ENCODE measurements around the gene PEX14. TPM values are rescaled to one million over a fixed set of nuclear protein-coding genes. Genes with fewer than 3 reads are reported as not detected.

PEX14 gene
- total RNA-seq, 4 donors from 2014 or later = 14.6 to 19.0 (median 17.6) TPM

DNA sequence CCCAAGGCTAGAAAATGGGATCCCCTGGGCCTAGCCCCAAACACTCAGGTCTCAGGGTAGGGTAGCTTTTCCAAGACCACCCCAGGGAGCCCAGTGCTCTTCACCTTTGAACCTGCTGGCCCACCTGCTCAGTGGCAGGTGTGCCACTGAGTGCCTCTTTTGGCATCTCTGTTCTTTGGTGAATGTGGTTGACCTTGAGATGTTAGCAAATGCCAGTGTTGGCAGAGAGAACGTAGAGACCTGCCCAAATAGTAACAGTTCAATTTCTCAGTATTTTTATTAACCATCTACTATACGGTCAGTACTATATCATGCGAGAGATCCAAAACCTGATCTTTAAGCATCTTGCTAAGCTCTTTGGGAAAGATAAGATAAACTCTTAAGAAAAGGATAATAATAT, 128.2 kb downstream of the PEX14 start:
- Histone ChIP-seq H3K27me3 (no peaks in the 10 kb centered on the region), H3K9me3 (no peaks in the 10 kb centered on the region), H3K36me3 (no peaks in the 10 kb centered on the region), H3K4me1 (peaks cover 11% of the 10 kb centered on the region), H3K27ac (no peak overlapping the region), H3K4me3 (no peak overlapping the region)
- TF ChIP-seq POLR2AphosphoS5 (IDR thresholded peaks at IDR 0.05) (no peak), EP300 (IDR thresholded peaks at IDR 0.05) (no peak), POLR2A (IDR thresholded peaks at IDR 0.05) (no peak)
- TF ChIP-seq, protein P1, sequence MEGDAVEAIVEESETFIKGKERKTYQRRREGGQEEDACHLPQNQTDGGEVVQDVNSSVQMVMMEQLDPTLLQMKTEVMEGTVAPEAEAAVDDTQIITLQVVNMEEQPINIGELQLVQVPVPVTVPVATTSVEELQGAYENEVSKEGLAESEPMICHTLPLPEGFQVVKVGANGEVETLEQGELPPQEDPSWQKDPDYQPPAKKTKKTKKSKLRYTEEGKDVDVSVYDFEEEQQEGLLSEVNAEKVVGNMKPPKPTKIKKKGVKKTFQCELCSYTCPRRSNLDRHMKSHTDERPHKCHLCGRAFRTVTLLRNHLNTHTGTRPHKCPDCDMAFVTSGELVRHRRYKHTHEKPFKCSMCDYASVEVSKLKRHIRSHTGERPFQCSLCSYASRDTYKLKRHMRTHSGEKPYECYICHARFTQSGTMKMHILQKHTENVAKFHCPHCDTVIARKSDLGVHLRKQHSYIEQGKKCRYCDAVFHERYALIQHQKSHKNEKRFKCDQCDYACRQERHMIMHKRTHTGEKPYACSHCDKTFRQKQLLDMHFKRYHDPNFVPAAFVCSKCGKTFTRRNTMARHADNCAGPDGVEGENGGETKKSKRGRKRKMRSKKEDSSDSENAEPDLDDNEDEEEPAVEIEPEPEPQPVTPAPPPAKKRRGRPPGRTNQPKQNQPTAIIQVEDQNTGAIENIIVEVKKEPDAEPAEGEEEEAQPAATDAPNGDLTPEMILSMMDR (IDR thresholded peaks at IDR 0.05) = no peak
- no peak for DNase-seq (ENCODE audit: low spot score in 2 of 2)
- 62% methylated on average over 3 of the region's 3 CpGs for WGBS

DNA sequence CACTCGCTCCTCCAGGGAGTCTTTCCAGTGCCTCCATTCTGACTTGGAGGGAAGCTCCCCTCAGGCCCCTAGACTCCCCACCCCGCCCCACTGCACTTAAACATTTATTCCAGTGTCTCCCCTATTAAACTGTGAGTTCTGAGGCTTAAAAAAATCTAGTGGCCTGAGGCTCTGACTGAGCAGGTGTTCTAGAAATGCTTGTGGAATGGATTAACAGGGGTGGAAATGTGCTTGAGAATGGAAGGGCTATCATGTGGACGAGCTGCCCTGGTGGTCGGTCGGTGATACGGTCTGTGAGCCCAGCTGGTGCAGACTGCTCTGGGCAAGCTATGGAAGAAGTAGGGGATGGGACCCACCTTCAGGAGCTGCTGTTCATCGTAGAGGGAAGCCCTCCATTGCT, 130.2 kb downstream of the PEX14 start:
- DNase-seq (ENCODE audit: low spot score in 2 of 2) = no peak
- WGBS = 98% methylated on average over 7 of the region's 7 CpGs
- H3K4me1 ChIP-seq = peaks cover 6% of the 10 kb centered on the region

DNA sequence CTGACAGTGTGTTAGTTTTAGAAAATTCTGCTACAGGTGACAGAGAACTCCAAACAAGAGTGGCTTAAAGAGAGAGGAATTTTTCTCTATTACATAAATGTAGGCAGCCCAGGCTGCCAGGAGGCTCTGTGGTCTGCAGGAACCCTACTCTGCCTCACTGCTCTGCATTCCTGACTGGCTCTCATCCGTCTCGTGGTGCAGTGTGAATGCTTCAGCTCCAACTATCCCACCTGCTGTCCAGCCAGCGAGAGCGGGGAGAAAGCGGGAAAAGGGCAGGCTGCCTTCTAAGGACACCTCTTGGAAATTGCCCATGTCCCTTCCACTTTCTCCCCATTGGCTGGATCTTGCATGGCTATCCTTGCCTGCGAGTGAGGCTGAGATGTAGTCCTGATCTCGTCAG, 131.3 kb downstream of the PEX14 start:
- no peaks in the 10 kb centered on the region for H3K9me3 ChIP-seq
- DNase-seq (ENCODE audit: low spot score in 2 of 2) = no peak
- no peaks in the 10 kb centered on the region for H3K36me3 ChIP-seq
- H3K4me1 ChIP-seq = peaks cover 6% of the 10 kb centered on the region
- no peaks in the 10 kb centered on the region for H3K27me3 ChIP-seq
- 94% methylated on average over 7 of the region's 7 CpGs for WGBS
- H3K4me3 ChIP-seq = no peak overlapping the region
- no peak for TF ChIP-seq EP300 (IDR thresholded peaks at IDR 0.05)
- no peak for TF ChIP-seq POLR2AphosphoS5 (IDR thresholded peaks at IDR 0.05)
- TF ChIP-seq, protein P1 (IDR thresholded peaks at IDR 0.05) = no peak
- no peak for TF ChIP-seq POLR2A (IDR thresholded peaks at IDR 0.05)
- H3K27ac ChIP-seq = no peak overlapping the region

More for the DNA sequence above, 130.2 kb downstream of the PEX14 start:
- no peak overlapping the region for H3K27ac ChIP-seq
- no peak for TF ChIP-seq POLR2AphosphoS5 (IDR thresholded peaks at IDR 0.05)
- no peak overlapping the region for H3K4me3 ChIP-seq
- H3K36me3 ChIP-seq = no peaks in the 10 kb centered on the region
- no peaks in the 10 kb centered on the region for H3K9me3 ChIP-seq
- H3K27me3 ChIP-seq = no peaks in the 10 kb centered on the region

DNA sequence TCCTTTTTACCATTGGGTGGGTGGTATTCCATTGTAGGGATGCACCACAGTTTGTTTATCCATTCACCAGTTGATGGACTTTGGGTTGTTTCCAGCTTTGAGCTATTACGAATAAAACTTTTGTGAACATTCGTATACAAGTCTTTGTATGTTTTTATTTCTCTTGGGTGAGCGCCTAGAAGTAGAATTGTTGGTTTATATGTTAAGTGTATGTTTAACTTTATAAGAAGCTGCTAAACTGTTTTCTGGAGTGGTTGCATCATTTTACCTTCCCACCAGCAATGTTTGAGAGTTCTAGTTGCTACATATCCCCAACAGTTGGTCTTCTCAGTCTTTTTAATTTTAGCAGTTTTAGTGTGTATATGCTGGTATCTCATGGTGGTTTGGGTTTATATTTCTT, 132.5 kb downstream of the PEX14 start:
- Histone ChIP-seq H3K9me3 (no peaks in the 10 kb centered on the region), H3K4me3 (no peak overlapping the region), H3K4me1 (peaks cover 6% of the 10 kb centered on the region), H3K27ac (no peak overlapping the region), H3K36me3 (no peaks in the 10 kb centered on the region), H3K27me3 (no peaks in the 10 kb centered on the region)
- no peak for TF ChIP-seq POLR2AphosphoS5 (IDR thresholded peaks at IDR 0.05)
- TF ChIP-seq, protein P1 (IDR thresholded peaks at IDR 0.05) = no peak
- no peak for TF ChIP-seq POLR2A (IDR thresholded peaks at IDR 0.05)
- no peak for TF ChIP-seq EP300 (IDR thresholded peaks at IDR 0.05)
- 83% methylated on average over 3 of the region's 3 CpGs for WGBS
- no peak for DNase-seq (ENCODE audit: low spot score in 2 of 2)

DNA sequence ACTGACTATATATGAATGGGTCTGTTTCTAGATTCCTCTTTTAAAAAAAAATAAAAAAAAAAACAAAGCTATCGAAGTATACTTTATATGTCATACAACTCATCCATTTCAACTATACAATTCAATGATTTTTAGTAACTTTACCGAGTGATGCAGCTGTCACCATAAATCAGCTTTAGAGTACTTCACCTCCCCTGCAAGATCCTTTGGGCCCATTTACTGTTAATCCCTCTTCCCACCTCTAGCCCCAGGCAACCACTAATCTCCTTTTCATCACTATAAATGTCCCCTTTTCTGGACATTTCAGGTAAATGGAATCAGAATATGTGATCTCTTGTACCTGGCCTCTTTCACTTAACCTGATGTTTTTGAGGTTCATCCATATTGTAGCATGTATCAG, 133.9 kb downstream of the PEX14 start:
- TF ChIP-seq, protein P1 (IDR thresholded peaks at IDR 0.05) = no peak
- TF ChIP-seq POLR2AphosphoS5 (IDR thresholded peaks at IDR 0.05) (no peak), EP300 (IDR thresholded peaks at IDR 0.05) (no peak), POLR2A (IDR thresholded peaks at IDR 0.05) (no peak)
- Histone ChIP-seq H3K27me3 (no peaks in the 10 kb centered on the region), H3K36me3 (no peaks in the 10 kb centered on the region), H3K4me3 (no peak overlapping the region), H3K9me3 (no peaks in the 10 kb centered on the region), H3K4me1 (peaks cover 4% of the 10 kb centered on the region), H3K27ac (no peak overlapping the region)
- 90% methylated on average over 2 of the region's 2 CpGs for WGBS
- DNase-seq (ENCODE audit: low spot score in 2 of 2) = no peak
